Measurements from ENCODE around the gene AP1M1. TPM values are rescaled to one million over a fixed set of nuclear protein-coding genes. Genes with fewer than 3 reads are reported as not detected.

Gene AP1M1
- total RNA-seq, 1 donor from 2014 or later, result 84.5 TPM

GRCh38 chr19:16160943-16161560 is 36.7 kb upstream of the AP1M1 start:
- TF ChIP-seq, protein P1, sequence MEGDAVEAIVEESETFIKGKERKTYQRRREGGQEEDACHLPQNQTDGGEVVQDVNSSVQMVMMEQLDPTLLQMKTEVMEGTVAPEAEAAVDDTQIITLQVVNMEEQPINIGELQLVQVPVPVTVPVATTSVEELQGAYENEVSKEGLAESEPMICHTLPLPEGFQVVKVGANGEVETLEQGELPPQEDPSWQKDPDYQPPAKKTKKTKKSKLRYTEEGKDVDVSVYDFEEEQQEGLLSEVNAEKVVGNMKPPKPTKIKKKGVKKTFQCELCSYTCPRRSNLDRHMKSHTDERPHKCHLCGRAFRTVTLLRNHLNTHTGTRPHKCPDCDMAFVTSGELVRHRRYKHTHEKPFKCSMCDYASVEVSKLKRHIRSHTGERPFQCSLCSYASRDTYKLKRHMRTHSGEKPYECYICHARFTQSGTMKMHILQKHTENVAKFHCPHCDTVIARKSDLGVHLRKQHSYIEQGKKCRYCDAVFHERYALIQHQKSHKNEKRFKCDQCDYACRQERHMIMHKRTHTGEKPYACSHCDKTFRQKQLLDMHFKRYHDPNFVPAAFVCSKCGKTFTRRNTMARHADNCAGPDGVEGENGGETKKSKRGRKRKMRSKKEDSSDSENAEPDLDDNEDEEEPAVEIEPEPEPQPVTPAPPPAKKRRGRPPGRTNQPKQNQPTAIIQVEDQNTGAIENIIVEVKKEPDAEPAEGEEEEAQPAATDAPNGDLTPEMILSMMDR (IDR thresholded peaks at IDR 0.05), result no peak
- TF ChIP-seq POLR2A (IDR thresholded peaks at IDR 0.05) (no peak), POLR2AphosphoS5 (IDR thresholded peaks at IDR 0.05; ENCODE audit: insufficient read depth in 1 of 2, low read depth in 1 of 2) (no peak)
- no peaks in the 10 kb centered on the region for H3K27me3 ChIP-seq
- H3K4me1 ChIP-seq, result no peaks in the 10 kb centered on the region
- intact Hi-C loops (cut with DNase I), result no loop called here
- H3K36me3 ChIP-seq, result no peaks in the 10 kb centered on the region
- H3K4me3 ChIP-seq, result no peak overlapping the region
- H3K9me3 ChIP-seq, result no peaks in the 10 kb centered on the region
- H3K27ac ChIP-seq, result no peak overlapping the region
- DNase-seq (ENCODE audit: extremely low spot score in 2 of 2), result no peak

- Histone ChIP-seq H3K27ac (no peak overlapping the region), H3K36me3 (no peaks in the 10 kb centered on the region), H3K27me3 (no peaks in the 10 kb centered on the region), H3K4me3 (no peak overlapping the region), H3K4me1 (no peaks in the 10 kb centered on the region), H3K9me3 (no peaks in the 10 kb centered on the region)
- DNase-seq (ENCODE audit: extremely low spot score in 2 of 2), result no peak
- no peak for TF ChIP-seq POLR2AphosphoS5 (IDR thresholded peaks at IDR 0.05; ENCODE audit: insufficient read depth in 1 of 2, low read depth in 1 of 2)
- TF ChIP-seq, protein P1 (IDR thresholded peaks at IDR 0.05), result no peak
- intact Hi-C loops (cut with DNase I), result no loop called here
Measured at GRCh38 chr19:16161840-16162239, 35.9 kb upstream of the AP1M1 start.

DNA sequence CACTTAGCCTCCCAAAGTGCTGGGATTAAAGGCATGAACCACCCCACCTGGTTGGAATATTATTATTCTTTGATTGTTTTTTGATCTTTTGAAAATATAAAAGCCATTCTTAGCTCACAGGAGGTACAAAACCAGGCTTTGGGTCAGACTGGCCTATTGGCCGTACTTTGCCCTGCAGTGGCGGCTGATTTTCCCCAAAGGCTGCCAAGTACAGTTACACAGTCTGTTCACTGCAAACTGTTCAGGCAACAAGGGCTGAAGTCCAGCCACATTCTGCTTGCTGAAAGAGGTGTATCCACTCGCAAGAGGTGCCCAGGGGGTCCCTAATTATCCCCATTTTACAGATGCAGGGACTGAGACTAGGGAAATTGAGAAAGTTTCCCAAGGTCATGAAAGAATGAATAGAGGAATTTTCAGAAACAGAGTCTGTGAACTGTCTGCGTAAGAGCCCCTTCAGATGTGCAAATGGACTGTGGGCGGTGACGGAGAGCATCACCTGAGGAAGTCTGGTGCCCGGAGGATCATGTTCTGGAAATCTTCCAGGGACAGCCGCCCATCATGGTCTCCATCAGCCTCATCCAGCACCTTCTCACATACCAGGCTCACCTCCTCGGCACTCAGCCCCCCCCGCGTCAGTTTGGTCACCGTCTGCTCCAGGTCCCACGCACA is 33.4 kb upstream of the AP1M1 start:
- no peaks in the 10 kb centered on the region for H3K9me3 ChIP-seq
- H3K36me3 ChIP-seq, result no peaks in the 10 kb centered on the region
- no peak overlapping the region for H3K4me3 ChIP-seq
- no peak for DNase-seq (ENCODE audit: extremely low spot score in 2 of 2)
- no peaks in the 10 kb centered on the region for H3K4me1 ChIP-seq
- no peaks in the 10 kb centered on the region for H3K27me3 ChIP-seq
- H3K27ac ChIP-seq, result no peak overlapping the region
- TF ChIP-seq, protein P1 (IDR thresholded peaks at IDR 0.05), result no peak
- TF ChIP-seq POLR2AphosphoS5 (IDR thresholded peaks at IDR 0.05; ENCODE audit: insufficient read depth in 1 of 2, low read depth in 1 of 2), result no peak
- no peak for TF ChIP-seq POLR2A (IDR thresholded peaks at IDR 0.05)
- intact Hi-C loops (cut with DNase I), result no loop called here

GRCh38 chr19:16166417-16166816 is 31.3 kb upstream of the AP1M1 start:
- no peaks in the 10 kb centered on the region for H3K9me3 ChIP-seq
- no peaks in the 10 kb centered on the region for H3K27me3 ChIP-seq
- H3K4me3 ChIP-seq, result no peak overlapping the region
- H3K36me3 ChIP-seq, result no peaks in the 10 kb centered on the region
- H3K4me1 ChIP-seq, result no peaks in the 10 kb centered on the region
- no peak for DNase-seq (ENCODE audit: extremely low spot score in 2 of 2)
- TF ChIP-seq POLR2A (IDR thresholded peaks at IDR 0.05) (no peak), POLR2AphosphoS5 (IDR thresholded peaks at IDR 0.05; ENCODE audit: insufficient read depth in 1 of 2, low read depth in 1 of 2) (no peak)
- TF ChIP-seq, protein P1 (IDR thresholded peaks at IDR 0.05), result no peak
- intact Hi-C loops (cut with DNase I), result no loop called here
- H3K27ac ChIP-seq, result no peak overlapping the region

- intact Hi-C loops (cut with DNase I), result no loop called here
- DNase-seq (ENCODE audit: extremely low spot score in 2 of 2), result no peak
- TF ChIP-seq POLR2A (IDR thresholded peaks at IDR 0.05) (no peak), POLR2AphosphoS5 (IDR thresholded peaks at IDR 0.05; ENCODE audit: insufficient read depth in 1 of 2, low read depth in 1 of 2) (no peak)
- TF ChIP-seq, protein P1 (IDR thresholded peaks at IDR 0.05), result no peak
- Histone ChIP-seq H3K36me3 (no peaks in the 10 kb centered on the region), H3K27ac (no peak overlapping the region), H3K4me1 (no peaks in the 10 kb centered on the region), H3K9me3 (no peaks in the 10 kb centered on the region), H3K27me3 (no peaks in the 10 kb centered on the region), H3K4me3 (no peak overlapping the region)
Measured at GRCh38 chr19:16167055-16167454, 30.7 kb upstream of the AP1M1 start.

Measured in vagina (tissue), 2 donors.